Stimulated activated CD4-positive, alpha-beta T cell treated with anti-CD3 and anti-CD28 coated beads, TNF-alpha, amount 100 ng/mL, for 4 hours (primary cell): ENCODE measurements around the gene OR4Q2.
"Not testable (repeated sequence)": the region's sequence is repeated elsewhere in the genome, so short reads cannot be mapped to it uniquely, and the experiment has no call there.

Source experiments
- DNase-seq, 3 experiments: peaks; one replicate each; pipeline ENCODE4 v3.0.0-alpha.2; 2020; ENCODE audit warnings: low read depth in 3 of 3

OR4Q2 gene

DNA sequence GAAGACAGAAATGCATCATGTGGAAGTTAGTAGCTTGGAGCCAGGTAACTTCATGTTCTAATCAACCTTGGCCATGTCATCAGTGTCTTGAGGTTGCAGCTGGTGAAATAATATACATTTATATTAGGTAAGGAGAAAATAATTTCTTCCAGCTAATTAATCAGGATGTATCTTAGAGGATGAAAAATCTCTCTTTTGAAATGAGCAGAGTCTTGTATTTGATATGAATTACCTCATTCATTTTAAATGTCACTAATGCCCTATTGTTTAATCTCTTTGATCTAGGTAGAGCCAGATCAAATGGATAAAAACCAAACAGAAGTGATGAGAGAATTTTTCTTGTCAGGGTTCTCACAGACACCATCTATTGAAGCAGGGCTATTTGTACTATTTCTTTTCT, at the start of gene OR4Q2:
OR4Q2 (plus strand) TSS at position 301 of the 400 bp plus-strand sequence.
- DNase-seq: no peak

DNA sequence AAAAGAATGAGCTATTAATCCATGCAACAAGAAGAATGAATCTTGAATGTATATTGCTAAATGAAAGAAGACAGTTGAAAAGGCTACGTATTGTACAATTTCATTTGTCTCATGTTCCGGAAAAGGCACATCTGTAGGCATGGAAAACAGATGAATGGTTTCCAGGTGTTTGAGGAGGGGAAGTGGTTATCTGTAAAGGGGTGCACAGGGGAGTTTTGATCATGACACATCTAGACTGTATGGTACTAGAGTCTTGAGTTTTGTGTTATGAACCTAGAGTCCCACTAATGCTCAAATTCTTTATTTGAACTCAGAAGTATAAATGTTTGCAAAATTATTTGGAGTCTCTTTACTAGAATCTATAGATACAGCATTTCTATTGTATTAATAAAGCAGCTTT, 32.2 kb upstream of the OR4Q2 start:
- DNase-seq: not testable (repeated sequence)

DNA sequence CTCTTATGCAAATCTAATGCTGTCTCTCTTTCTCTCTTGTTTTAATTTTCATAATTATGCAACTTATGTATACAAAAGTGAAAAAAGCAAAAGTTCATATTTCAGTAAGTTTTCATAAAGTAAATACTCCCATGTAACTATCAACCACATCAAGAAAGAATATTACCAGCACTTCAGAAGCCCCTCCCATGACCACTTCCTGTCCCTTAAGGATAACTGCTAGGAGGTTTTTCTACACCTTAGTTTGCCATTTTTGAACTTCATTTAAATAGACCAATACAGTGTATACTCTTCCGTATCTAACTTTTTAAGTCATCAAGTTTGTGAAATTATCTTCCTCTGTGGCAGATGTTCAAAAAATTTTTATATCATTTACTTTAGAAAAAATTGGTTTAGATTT, 27.1 kb upstream of the OR4Q2 start:
- no peak for DNase-seq

DNA sequence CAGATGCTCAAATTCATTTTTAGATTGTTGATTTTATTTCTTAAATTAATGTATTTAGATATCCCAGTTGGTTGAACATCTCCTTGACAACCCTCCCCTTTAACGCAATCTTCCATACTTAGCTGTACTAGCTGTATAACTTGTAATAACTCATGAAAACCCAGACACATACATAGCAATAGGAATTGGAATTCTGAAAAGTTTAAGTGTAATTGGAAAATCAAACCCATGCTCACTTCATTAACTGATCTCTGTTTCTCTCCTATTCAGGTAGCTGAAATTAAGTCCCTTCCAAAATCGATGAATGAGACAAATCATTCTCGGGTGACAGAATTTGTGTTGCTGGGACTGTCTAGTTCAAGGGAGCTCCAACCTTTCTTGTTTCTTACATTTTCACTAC, 26.7 kb upstream of the OR4Q2 start, which contains the start of gene OR4K15:
OR4K15 (plus strand) TSS at position 301 of the 400 bp plus-strand sequence; CDS start at position 301, 0 bp downstream.
- no peak for DNase-seq

DNA sequence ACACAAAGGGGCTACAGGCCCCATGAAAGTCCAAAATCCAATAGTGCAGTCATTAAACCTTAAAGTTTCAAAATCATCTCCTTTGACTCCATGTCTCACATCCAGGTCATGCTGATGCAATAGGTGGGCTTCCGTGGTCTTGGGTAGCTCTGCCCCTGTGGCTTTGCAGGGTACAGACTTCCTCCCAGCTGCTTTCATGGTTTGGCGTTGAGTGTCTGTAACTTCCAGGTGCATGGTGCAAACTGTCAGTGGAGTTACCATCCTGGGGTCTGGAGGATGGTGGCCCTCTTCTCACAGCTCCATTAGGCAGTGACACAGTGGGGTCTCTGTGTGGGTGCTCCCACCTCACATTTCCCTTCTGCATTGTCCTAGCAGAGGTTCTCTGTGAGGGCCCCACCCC, 8.5 kb upstream of the OR4Q2 start:
- no peak for DNase-seq

DNA sequence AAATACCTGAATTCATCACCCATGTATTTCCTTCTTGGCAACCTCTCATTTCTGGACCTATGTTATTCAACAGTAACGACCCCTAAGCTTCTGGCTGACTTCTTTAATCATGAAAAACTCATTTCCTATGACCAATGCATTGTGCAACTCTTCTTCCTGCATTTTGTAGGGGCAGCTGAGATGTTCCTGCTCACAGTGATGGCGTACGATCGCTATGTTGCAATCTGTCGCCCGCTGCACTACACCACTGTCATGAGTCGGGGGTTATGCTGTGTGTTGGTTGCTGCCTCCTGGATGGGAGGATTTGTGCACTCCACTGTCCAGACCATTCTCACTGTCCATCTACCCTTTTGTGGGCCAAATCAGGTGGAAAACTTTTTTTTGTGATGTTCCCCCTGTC, 356 bp downstream of the OR4Q2 start:
- no peak for DNase-seq

DNA sequence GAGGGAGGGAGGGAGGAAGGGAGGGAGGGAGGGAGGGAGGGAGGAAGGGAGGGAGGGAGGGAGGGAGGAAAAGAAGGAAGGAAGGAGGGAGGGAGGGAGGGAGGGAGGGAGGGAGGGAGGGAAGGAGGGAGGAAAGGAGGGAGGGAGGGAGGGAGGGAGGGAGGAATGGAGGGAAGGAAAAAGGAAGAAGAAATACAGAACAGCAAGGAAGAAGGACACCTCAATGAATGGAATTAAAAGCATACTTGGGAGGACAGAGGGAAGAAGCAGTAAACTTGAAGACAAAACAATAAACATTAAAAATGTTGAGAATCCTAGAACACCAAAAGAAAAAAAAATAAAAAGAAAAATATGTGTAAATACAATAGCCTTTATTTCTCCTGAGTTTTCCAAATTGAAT, 6.2 kb downstream of the OR4Q2 start:
- DNase-seq: no peak

DNA sequence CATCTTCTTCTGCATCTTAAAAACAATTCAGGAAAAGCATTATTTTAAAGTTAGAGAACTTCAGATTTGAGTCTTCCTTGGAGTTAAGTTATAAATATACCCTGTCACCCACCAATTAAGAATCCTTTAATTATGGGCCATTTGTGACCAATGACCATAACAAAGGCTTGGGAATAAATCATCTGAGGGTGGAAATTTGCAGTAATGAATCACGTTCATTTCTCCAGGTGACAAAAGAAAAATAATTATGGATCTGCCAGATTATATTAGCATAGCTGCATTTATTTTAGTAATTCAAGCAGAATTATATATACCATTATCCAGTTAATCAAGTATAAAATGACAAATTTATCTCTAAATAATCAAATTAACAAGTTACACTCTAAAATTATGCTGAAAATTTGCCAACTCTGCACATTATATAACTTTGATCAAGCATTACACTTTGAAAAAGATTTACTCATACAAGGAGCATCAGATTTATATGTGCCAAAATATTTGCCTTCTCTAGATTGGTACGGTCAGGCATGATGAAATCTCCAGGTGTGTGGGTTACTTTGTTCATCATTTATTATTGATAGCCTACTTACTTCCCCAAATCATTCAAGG, 17.4 kb downstream of the OR4Q2 start, which contains the start of gene OR4K14:
OR4K14 (minus strand) TSS at position 51 of the 609 bp plus-strand sequence. CDS start 4,114 bp downstream, outside the sequence.
- no peak for DNase-seq

DNA sequence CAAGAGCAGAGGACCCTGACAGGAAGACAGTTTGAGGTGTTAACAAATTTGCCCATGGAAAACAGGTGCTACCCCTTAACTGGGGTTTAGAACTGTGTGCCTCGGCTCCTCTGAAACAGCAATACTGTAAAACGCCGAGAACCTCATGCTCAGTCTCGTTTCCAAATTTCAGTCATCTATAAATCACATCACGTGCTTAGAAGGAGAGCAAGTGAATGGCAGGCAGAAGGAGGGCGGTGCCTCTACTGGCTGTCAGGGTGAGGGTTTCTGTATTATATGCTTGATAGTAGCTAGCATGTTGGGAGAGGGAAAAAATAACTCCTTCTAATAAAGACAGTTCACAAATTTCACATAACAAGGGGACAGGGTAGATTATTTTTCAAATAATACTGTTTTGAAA, 29.1 kb downstream of the OR4Q2 start:
- DNase-seq: no peak

DNA sequence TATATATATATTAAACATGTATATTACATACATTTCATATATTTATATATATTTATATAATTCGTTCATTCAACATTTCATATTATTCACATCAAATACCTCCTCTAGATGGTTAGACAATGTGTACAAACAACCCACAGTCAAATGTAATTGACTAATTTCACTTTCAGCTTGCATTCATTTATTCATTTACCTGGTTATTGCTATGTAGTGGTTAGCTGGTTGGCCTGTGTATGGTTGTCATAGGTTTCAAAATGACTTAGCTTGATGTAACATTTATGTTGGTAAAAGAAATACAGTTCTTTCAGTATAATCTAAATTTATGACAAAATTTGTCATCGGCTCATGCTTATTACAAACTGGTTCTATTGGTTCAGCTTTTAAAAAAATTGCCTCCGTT, 33.5 kb downstream of the OR4Q2 start:
- DNase-seq: no peak

DNA sequence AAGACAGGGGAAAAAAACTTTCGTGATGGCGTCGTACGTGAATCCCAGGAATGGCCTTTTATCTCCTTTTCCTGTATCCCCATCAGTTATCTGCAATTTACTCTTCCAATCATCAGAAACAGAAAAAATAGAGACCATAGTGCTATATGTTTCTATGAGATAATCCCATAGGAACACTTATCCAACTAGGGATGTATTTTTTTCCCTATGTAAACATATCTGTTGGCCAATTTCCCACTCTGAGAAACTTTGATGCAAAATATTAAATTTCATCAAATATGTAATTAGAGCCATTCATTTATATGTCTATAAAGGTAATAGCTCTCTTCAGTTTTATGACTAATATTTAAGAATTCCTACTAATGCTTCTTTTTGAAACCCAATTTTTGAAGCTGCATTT, 34.0 kb downstream of the OR4Q2 start, which contains the start of gene OR4K13:
OR4K13 (minus strand) TSS at position 101 of the 400 bp plus-strand sequence. CDS start 1,280 bp downstream, outside the sequence.
- DNase-seq: no peak

DNA sequence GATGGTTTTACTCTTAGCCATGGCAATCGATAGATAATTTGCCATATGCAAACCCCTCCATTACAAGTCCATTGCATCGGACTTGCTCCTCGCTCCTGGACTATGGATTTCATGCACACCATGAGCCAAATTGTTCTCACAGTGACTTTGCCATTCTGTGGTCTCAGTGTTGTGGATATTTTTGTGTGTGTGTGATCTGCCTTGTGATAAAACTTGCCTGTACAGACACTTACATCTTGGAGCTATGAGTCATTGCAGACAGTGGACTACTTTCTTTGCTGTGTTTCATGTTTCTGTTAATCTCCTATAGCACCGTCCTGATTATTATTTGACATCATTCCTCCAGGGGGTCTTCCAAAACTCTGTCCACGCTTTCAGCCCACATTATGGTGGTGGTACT, 42.3 kb downstream of the OR4Q2 start:
- DNase-seq: no peak

DNA sequence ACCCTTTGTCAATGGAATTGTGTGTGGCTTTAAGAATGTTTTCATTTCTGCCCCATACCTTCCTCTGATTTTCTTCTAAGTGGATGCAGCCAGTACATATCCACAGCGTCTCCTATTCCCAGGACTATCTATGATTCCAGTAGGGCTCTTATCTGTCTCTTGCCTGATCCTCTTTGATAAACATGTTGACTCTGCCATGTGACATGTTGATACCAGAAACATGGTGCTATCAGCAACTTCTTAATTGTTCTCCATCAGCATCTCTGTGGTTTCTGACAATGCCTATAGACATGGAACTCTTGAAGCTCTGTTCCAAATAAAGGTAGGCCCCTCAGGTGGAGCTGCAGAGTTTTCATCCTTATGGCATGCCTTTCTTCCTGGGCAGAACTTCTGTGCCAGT, 46.2 kb downstream of the OR4Q2 start:
- DNase-seq: no peak
